DMS153 (cell line): ENCODE results near the gene LBX2.
"Not testable (repeated sequence)": the region's sequence is repeated elsewhere in the genome, so short reads cannot be mapped to it uniquely, and the experiment has no call there.

Source experiments
- DNase-seq: peaks from one replicate; lab custom pipeline; 2025; lab: John Stamatoyannopoulos, UW

The LBX2 gene

DNA sequence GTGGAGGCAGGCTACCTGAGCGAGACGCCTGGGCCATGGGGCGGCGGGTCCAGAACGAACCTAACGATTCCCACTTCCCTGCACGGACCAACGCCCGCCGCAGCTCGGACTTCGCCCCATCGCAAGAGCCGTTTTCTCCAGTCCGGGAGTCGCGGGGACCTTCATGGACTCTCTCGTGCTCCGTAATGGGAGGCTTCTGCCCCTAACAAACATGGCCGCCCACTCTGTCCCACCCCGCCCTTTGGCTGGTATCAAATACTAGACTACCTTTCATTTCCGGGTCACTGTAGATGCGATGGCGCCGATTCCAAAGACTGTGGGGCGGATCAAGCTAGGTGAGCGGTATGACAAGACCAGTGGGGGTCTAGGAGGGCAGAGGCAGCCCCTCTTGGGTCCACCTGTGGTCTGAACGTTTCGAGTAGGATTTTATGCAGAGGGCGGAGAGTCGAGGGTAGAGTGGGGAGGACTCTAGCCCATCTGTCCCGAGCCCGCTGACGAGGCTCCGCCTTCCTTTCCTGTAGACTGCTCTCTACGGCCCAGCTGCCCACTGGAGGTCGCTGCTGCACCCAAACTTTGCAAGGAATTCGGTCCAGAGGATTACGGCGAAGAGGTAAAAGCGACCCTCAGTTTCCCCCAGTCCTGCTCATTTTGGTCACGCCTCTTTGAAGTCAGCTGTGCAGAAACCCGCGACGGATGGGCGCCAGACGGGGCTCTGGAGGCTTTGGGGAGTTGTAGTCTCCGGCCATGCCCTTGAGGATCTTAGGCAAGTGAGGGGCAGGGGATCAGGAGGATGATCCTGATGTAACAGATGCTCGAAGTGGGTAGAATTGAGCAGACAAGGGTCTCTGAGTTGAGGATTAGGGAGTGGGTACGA, 16.4 kb downstream of the LBX2 start, which contains the start of the genes CCDC142 and TTC31:
Gene CCDC142 (minus strand): TSS at position 198 of the 874 bp plus-strand sequence. CDS start 161 bp downstream, at position 37.
Gene TTC31 (plus strand): TSS at position 281 of the 874 bp plus-strand sequence. CDS start 15 bp downstream, at position 296.
- peak; percentile 89 for DNase-seq

DNA sequence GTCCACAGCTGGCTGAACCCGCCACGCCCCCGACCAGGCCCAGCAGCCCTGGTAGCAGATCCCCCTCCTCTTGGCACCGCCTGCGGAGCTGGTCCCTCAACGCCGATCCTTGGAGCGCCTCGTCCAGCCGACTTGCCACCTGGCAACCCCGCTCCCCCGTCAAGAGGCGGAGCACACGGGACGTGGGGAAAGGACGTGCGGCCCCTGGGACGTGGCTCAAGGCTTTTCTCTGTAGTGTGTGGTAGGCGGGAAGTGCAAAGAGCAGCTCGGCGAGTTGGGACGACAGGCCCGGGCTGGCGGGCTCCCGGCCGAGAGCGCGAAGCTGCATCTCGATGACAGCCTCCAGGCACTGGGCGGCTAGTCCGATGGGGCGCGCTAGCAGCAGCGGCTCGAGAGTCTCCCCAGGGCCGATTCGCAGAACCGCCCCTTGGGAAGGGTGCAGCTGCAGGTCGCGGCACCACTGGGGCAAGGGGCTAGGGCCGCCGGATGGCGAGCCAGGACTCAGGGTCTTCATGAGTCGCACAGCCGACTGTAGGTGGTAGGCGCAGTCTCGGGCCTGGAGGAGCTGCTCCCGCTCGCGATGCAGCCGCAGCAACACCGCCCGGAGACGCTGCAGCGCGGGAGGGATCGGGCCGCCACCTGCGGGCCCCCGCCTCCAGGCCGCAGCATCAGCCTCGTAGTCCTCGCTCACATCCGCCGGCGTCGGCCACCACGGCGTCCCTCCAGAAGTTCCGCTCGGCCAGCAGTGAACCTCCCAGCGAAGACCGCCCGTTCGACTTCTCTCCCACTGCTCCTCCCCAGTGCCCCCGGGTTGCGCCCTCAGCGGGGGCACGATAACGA, 17.2 kb downstream of the LBX2 start:
- no peak for DNase-seq

GRCh38 chr2:74481431-74481830, 18.0 kb downstream of the LBX2 start:
- DNase-seq: no peak

DNA sequence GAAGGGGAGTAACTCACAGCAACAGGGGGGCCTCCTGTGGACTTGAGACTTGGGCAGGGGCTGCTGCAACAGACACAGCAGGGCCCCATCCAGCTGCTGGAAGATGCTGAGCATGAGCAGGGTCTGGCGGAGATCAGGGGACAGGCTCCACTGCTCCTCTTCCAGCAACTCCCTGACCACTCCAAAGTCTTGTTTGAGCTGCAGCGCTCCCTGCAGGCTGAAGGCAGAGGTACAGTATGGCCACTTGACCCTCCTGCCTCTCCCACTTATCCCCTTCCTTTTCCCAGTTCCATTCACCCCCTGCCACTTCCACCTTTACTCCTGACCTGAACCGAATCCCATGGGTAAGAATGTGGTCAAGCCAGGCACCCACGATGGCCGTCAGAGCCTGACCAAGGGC, 24.5 kb downstream of the LBX2 start:
- DNase-seq: no peak

DNA sequence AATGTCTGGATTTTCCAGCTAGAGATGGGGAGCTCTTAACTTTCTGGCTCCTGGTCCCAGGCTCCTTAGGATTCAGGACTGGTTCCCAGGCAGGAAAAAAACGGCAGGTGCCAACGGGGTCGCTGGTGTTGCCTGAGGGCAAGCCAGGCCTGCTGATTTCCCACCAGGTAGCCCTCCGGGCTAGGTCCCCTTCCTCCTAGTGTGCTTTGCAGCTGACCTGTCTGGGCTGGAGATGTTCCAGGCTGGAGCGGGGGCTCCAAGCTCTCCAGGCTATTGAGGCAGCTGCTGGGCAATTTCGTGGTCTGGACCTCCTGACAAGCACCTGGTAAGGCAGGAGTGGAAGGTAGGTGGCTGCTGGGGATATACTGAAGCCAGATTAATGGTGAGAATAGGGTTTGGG, 24.9 kb downstream of the LBX2 start:
- no peak for DNase-seq

- no peak for DNase-seq
These were observed 26.5 kb downstream of the LBX2 start for GRCh38 chr2:74472945-74473258.

DNA sequence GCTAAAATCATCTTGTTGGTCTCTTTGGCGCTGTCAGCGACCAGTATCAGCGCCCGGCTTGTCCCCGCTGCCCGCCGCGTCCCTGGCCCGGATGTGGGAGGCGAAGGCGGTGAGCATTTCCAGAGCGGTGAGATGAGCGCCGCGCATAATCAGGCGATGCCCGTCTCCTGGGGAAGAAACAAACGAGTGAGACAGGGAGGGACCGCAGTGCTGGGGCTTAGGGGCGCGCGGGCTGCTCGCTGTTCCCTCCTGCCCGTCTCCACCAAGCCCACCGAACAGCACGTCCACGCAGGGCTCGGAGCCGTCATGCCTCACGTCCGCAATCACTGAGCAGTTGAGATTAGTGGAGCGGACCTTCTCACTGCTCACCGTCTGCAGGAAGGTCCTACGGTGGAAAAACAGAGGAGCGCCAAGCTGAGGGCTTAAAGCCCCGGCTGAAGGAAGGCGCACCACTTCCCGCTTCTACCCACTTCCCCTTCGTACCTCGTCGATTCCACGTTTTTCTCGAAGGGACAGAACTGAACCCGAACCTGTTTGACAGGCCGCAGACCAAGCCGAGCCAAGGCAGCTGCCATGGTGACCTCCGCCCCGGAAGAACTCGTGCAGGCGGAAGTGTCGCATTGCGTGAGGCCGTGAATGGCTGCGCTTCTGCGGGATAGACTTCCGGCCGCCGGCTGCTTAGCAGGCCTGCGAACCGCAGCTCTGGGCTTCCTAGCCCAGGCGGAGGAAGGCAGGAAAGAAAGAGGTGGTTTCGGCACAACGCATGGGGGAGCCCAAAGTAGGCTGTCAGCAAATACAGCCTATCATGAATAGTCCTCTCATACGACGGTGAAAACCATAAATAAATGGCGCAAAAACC, 27.1 kb downstream of the LBX2 start, which contains the start of gene MRPL53:
Gene MRPL53 (minus strand): TSS at position 595 of the 859 bp plus-strand sequence. CDS start 20 bp downstream, at position 575.
- peak; percentile 84 for DNase-seq

DNA sequence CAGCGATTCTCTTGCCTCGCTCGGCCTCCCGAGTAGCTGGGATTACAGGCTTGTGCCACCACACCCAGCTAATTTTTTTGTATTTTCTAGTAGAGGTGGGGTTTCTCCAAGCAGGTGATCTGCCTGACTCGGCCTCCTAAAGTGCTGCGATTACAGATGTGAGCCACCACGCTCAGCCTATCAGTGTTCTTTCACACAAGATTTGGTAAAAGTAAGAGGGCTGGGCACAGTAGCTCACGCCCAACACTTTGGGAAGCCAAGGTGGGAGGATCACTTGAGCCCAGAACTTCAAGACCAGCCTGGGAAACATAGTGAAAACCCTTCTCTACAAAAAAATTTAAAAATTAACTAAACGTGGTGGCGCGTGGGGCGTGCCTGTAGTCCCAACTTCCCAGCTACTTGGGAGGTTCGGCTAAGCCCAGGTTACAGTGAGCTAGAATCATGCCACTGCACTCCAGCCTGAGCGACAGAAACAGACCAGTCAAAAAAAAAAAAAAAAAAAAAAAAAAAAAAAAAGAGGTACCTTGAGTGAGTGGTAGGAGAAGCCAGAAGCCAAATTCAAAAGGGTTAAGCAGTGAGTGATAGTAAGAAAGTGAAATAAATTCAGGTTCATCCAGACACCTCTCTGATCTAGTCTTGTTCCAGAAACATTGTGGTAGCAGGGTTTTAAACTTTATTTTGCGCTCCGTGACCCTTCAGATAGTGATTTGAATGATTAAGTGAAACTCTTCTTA, 27.9 kb downstream of the LBX2 start:
- DNase-seq: no peak

DNA sequence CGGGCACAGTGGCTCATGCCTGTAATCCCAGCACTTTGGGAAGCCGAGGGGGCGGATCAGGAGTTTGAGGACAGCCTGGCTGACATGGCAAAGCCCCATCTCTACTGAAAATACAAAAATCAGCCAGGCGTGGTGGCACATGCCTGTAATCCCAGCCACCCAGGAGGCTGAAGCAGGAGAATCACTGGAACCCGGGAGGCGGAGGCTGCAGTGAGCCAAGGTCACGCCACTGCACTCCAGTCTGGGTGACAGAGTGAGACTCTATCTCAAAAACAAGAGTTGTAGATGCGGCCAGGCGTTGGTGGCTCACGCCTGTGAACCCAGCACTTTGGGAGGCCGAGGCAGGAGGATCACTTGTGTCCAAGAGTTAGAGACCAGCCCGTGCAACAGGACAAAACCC, 28.7 kb downstream of the LBX2 start:
- DNase-seq: not testable (repeated sequence)

DNA sequence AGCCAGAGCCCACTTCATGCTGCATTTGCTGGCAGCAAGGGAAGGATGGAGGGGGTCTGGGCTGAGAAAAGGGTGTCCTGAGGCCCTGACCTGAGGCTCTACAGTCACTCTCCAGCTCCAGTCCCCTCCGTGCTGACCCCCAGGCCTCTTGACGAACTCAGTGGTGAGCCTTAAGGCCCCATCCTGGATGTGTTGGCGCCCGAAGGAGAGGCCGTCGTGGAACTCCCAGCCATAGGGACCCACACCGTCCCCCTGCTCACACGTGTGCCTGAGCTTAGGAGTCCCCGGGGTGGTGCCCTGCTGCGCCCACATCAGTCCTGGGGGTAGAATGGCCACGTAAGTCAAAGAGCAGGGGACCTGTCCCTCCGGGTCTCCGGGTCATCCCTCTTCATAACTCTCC, 35.0 kb downstream of the LBX2 start:
- no peak for DNase-seq

DNA sequence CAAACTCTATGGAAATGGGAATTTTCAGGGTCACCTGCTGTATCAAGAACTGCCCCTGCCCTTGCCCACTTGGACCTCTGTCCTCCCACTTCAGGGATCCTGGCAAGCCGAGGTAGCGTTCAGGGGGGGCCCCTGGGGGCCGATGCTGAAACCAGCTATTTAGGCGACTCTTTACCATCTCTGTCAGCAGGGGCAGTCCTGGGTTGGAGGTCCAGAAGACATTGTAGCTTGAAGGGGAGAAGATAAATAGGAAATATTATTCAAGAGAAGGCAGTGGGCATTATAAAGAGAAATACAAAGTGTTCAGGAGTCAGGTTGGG, 36.7 kb downstream of the LBX2 start:
- DNase-seq: no peak

DNA sequence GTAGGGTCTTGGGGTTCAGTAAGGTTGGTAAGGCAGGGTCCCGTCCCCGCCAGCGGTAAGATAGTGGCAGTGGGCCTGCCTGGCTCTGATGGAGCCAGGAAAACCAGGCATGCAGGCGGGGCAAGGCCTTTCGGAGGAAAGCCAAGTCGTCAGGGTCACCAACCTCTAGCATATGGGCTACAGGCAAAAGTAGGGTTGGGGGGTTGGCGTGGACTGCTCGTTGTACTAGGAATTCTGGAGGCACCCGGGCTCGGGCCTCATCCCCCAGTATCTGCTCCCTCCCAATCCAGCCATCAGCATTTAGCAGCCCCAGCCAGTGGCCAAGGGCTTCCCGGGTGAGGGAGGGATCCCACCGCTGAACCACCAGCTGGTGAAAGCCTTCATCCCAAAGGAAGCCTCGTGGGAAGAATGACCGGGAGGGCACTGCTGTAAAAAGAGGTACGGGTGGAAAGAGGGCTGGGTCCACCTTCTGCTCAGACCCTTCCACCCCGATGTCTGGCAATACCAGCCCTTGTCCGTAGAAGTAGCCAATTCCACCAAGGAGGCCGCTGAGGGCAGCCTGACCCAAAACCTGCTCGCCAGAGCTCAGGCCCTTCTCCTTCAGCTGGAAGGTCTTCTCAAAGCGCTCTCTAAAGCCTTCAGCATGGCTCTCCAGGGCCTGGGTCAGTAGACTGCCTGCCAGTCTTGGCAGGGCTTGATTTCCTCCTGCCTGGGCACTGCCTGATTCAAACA, 37.2 kb downstream of the LBX2 start:
- DNase-seq: no peak

DNA sequence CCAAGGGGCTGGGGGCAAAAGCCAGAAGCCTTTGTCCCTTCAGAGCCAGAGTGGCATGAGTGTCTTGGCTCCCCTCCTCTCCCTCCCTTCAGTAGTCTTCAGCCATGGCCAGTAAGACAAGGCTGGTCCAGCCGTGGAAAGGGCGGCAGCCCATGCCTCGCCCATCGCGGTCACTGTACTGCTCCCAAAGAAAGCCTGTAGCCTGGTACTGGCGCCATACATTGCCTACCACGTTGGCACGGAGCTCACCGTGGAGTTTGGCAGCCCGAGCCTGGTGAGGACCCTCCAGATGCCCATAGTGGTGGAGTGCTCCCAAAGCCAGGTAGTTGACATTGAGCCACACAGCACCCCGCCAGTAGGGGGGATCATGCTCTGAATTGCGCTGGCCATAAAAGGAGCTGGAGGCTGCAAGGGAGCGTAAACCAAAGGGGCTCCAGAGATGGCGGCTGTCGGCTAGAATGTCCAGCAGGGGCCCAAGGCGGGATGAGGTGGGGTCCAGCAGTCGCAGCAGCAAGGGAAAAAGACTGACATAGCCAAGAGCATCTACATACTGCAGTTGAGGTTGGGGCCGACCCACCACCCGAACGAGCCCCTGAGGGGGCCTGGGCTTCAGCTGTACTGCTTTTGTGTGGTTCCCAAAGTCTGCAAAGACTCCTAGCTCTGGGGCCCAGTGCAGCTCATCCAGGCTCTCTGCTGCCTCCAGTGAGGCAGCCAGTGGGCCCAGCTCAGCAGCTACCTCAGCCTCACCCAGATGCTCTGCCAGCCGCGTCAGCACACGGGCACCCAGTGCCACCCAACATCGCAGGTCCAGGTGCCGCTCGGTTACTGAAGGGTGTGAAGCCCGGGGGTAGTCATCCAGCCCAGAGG, 38.0 kb downstream of the LBX2 start:
- no peak for DNase-seq

- DNase-seq: not testable (repeated sequence)
These were observed 39.2 kb downstream of the LBX2 start for GRCh38 chr2:74460187-74460586.

DNA sequence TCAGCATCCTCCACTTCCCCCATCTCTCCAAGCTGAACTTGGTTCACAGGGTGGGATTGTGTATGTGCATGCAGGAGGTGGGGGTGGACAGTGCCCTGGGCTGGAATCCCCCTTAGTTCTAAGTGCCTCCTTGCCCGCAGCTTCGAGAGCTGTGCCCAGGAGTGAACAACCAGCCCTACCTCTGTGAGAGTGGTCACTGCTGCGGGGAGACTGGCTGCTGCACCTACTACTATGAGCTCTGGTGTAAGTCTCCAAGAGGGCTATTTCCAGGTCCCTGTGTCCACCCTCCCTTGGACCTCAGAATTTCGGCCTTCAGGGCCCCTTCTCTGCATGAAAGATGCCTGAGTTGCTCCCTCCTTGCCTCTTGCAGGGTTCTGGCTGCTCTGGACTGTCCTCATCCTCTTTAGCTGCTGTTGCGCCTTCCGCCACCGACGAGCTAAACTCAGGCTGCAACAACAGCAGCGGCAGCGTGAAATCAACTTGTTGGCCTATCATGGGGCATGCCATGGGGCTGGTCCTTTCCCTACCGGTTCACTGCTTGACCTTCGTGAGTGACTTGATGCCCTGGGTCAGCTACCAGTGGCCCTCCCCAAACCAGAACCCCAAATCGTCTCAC, 39.8 kb downstream of the LBX2 start:
- not testable (repeated sequence) for DNase-seq

- DNase-seq: no peak
These were observed 40.5 kb downstream of the LBX2 start for GRCh38 chr2:74458938-74459363.

DNA sequence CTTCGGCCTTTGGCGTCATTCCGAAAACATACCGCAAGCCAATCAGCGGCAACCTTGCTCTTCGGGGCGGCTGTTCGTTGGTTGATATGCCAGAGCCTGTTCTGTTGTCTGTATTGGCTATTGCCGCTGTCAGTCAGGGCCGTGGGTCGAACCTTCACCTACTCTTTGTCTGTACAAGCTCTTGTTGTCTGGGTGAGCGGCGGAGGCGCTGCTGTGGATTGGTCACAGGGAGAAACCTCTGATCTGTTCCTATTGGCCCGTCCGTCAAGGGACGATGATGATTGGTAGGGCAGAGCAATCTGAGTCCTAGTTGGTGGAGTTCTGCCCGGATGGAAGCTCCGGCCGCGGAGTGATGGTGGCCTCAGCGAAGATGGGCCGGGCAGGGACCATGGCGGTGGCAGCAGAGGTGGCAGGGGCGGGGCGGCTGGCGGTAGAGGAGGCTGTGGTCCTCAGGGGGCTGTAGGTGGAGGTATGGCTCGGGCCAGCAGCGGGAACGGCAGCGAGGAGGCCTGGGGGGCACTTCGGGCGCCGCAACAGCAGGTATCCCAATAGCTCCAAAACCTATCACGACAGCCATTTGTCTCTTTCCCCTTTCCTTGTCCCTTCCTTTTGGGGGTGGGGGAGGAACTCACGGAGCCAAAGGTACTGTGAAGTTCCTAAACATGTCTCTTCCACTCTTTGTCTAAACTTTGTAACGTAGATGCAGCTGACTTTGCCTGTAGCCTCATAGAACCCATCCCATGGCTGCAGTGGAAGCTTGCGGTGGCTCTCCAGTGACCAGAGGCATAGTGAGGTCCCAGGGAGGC, 41.1 kb downstream of the LBX2 start, which contains the start of gene WBP1:
Gene WBP1 (plus strand): TSS at position 307 of the 806 bp plus-strand sequence. CDS start 165 bp downstream, at position 472.
- peak; percentile 100 for DNase-seq

GRCh38 chr2:74457549-74458131, 41.8 kb downstream of the LBX2 start:
- peak; percentile 48 for DNase-seq
